Hepatocyte (in vitro differentiated cells): Measurements from ENCODE around the gene EPB41L4B. TPM values are rescaled to one million over a fixed set of nuclear protein-coding genes. Genes with fewer than 3 reads are reported as not detected.

ENCODE experiments used
- DNase-seq: peaks from one replicate; pipeline ENCODE4 v3.0.0-alpha.2; 2016; ENCODE audit warnings: low spot score
- H2AFZ ChIP-seq: fragments of 200-600 bp; sonication (generic); 2 replicates; pipeline ENCODE4 v1.6.0; 2016; ENCODE audit warnings: antibody characterized with exemption, mild to moderate bottlenecking
- H3K27ac ChIP-seq: fragments of 200-600 bp; sonication (generic); 2 replicates; pipeline ENCODE4 v1.5.1; 2016; ENCODE audit warnings: mild to moderate bottlenecking
- H3K27me3 ChIP-seq: fragments of 200-600 bp; sonication (generic); 2 replicates; pipeline ENCODE4 v1.6.1; 2016
- H3K36me3 ChIP-seq: fragments of 200-600 bp; sonication (generic); replicated peaks from 2 replicates; pipeline ENCODE4 v1.5.1; 2016; ENCODE audit warnings: low read depth; ENCODE audit not compliant: insufficient read depth
- H3K4me1 ChIP-seq: fragments of 200-600 bp; sonication (generic); 2 replicates; pipeline ENCODE4 v1.5.1; 2016; ENCODE audit warnings: mild to moderate bottlenecking, moderate library complexity; ENCODE audit not compliant: insufficient read depth
- H3K4me2 ChIP-seq: fragments of 200-600 bp; sonication (generic); 2 replicates; pipeline ENCODE4 v1.6.0; 2016
- H3K4me3 ChIP-seq: fragments of 200-600 bp; sonication (generic); 2 replicates; pipeline ENCODE4 v1.5.1; 2016; ENCODE audit warnings: mild to moderate bottlenecking
- H3K79me2 ChIP-seq: fragments of 200-600 bp; sonication (generic); 2 replicates; pipeline ENCODE4 v1.6.0; 2017; ENCODE audit warnings: mild to moderate bottlenecking
- H3K9me2 ChIP-seq: fragments of 200-600 bp; sonication (generic); replicated peaks from 2 replicates; pipeline ENCODE4 v1.6.0; 2017; ENCODE audit warnings: mild to moderate bottlenecking; ENCODE audit not compliant: insufficient read depth
- H3K9me3 ChIP-seq: fragments of 200-600 bp; sonication (generic); 2 replicates; pipeline ENCODE4 v1.5.1; 2016; ENCODE audit warnings: low read depth, mild to moderate bottlenecking
- H4K20me1 ChIP-seq: fragments of 200-600 bp; sonication (generic); 2 replicates; pipeline ENCODE4 v1.6.0; 2016; ENCODE audit warnings: mild to moderate bottlenecking; ENCODE audit not compliant: insufficient read depth, poor library complexity, severe bottlenecking
- CTCF ChIP-seq: fragments of 200-600 bp; sonication (generic); IDR thresholded peaks from 2 replicates; pipeline ENCODE4 v1.5.1; 2016; ENCODE audit warnings: antibody characterized with exemption, mild to moderate bottlenecking; ENCODE audit not compliant: poor library complexity
- EZH2 ChIP-seq: fragments of 200-600 bp; sonication (generic); IDR thresholded peaks from 2 replicates; pipeline ENCODE4 v1.6.1; 2016; ENCODE audit warnings: antibody characterized with exemption, mild to moderate bottlenecking, borderline replicate concordance
- EZH2phosphoT487 ChIP-seq: fragments of 200-600 bp; sonication (generic); IDR thresholded peaks from one replicate; pipeline ENCODE4 v1.6.1; 2018; ENCODE audit warnings: antibody characterized with exemption, mild to moderate bottlenecking, low read depth, moderate library complexity; ENCODE audit not compliant: unreplicated experiment, severe bottlenecking
- WGBS: methylation state at CpG from one replicate; pipeline ENCODE4 v1.1.6; 2016; ENCODE audit warnings: low lambda C conversion rate; ENCODE audit errors: missing lambda C conversion rate; 5-methylcytosine and 5-hydroxymethylcytosine counted together
- polyA plus RNA-seq: library from polyadenylated mRNA; unstranded; fragments of >200 nt; fragmentation: Nextera tagmentation; extraction: Ambion mirVana; gene quantifications from 2 replicates; pipeline ENCODE4 v1.2.1, GENCODE V29; 2016
- total RNA-seq: library from RNA; depleted of rRNA; stranded (reverse); fragments of >200 nt; gene quantifications from 2 replicates; pipeline ENCODE4 v1.2.3, GENCODE V29; 2014

The EPB41L4B gene
- total and polyA plus RNA-seq, 2 experiments from 2014 or later: 11.1 to 20.6 TPM

DNA sequence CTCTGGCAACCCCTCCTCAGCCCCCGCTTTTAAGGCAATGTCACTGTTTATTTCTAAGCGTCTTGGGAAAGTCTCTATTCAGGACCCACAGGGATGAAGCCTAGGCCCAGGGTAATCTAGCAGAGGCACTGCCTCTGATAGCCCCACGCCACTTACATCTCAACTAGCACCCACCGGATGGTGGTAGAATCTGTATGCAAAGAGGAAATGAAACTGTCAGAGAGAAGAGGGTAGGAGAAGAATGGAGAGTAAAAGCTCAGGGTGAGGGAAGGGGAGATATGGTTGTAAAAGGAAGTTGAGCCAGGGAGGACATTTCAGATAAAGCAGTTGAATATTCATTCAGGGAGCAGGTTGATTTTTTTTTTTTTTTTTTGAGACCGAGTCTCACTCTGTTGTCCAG lies 156.8 kb downstream of the EPB41L4B start:
- Histone ChIP-seq H3K4me1 (no peaks in the 10 kb centered on the region), H3K79me2 (no peaks in the 10 kb centered on the region), H3K27me3 (peaks cover 23% of the 10 kb centered on the region), H3K4me2 (no peak overlapping the region), H3K27ac (no peak overlapping the region), H3K9me2 (no peaks in the 10 kb centered on the region), H4K20me1 (no peaks in the 10 kb centered on the region), H3K36me3 (no peaks in the 10 kb centered on the region), H3K9me3 (no peaks in the 10 kb centered on the region), H3K4me3 (no peak overlapping the region), H2AFZ (no peak overlapping the region)
- TF ChIP-seq CTCF: no peak
- TF ChIP-seq EZH2phosphoT487: no peak
- TF ChIP-seq EZH2: no peak
- no peak for DNase-seq
- WGBS: 93% methylated on average over 5 of the region's 5 CpGs

DNA sequence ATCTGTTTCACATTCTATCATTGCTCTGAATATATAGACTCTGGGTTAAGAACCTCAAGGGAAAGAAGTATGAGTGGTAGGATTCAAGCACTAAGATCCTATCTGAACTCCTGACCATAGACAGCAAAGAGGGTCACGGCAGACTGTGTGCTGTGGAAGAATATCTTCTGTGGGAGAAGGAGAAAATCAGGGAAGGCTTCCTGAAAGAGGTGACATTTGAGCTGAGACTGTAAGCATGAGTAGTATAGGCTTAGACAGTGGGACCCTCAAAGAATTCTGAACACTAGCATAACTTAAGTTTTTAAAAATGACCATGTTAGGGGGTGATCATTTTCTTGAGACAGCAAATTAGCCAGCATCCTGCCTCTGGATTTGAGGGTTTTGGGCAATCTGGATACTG lies 157.7 kb downstream of the EPB41L4B start:
- no peaks in the 10 kb centered on the region for H3K79me2 ChIP-seq
- H3K4me1 ChIP-seq: no peaks in the 10 kb centered on the region
- H4K20me1 ChIP-seq: no peaks in the 10 kb centered on the region
- H3K9me2 ChIP-seq: no peaks in the 10 kb centered on the region
- H3K4me3 ChIP-seq: no peak overlapping the region
- TF ChIP-seq EZH2phosphoT487 (no peak), EZH2 (no peak), CTCF (no peak)
- H3K27me3 ChIP-seq: peaks cover 22% of the 10 kb centered on the region
- H3K36me3 ChIP-seq: no peaks in the 10 kb centered on the region
- WGBS: 87% methylated on average over 1 of the region's 1 CpG
- H3K4me2 ChIP-seq: no peak overlapping the region
- peak overlapping the region; percentile 60 for H3K27ac ChIP-seq
- H3K9me3 ChIP-seq: no peaks in the 10 kb centered on the region
- no peak for DNase-seq
- no peak overlapping the region for H2AFZ ChIP-seq

DNA sequence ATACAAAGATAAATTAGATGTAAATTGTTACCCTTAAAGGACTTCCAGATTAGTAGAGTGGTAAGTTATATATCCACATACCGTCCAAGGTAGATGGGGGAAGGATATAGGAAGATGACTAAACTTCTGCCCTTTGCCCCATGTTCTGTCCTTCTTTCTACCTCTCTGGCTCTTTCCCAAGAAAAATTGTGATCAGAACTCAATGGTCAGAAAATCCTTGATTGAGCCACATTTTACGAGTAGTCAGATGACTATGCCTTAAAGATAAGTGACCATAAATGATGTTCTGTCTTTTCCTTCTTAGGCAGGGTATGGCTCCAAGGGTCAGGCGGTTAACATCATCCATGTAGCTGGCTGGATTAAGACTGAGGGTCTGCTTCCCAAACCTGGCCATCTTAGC lies 158.2 kb downstream of the EPB41L4B start:
- peak; percentile 25 for DNase-seq
- Histone ChIP-seq H3K27me3 (peaks cover 16% of the 10 kb centered on the region), H2AFZ (no peak overlapping the region), H3K36me3 (no peaks in the 10 kb centered on the region), H3K9me2 (no peaks in the 10 kb centered on the region), H3K79me2 (no peaks in the 10 kb centered on the region), H3K4me3 (no peak overlapping the region), H3K27ac (peak overlapping the region; percentile 60), H3K4me2 (no peak overlapping the region), H3K4me1 (no peaks in the 10 kb centered on the region), H4K20me1 (no peaks in the 10 kb centered on the region), H3K9me3 (no peaks in the 10 kb centered on the region)
- no peak for TF ChIP-seq EZH2
- no peak for TF ChIP-seq EZH2phosphoT487
- TF ChIP-seq CTCF: no peak
- WGBS: 73% methylated on average over 3 of the region's 3 CpGs

- Histone ChIP-seq H3K79me2 (no peaks in the 10 kb centered on the region), H3K27ac (no peak overlapping the region), H3K4me1 (no peaks in the 10 kb centered on the region), H3K4me3 (no peak overlapping the region), H3K36me3 (no peaks in the 10 kb centered on the region), H3K27me3 (peaks cover 11% of the 10 kb centered on the region), H3K9me3 (no peaks in the 10 kb centered on the region), H2AFZ (no peak overlapping the region), H3K9me2 (no peaks in the 10 kb centered on the region), H3K4me2 (no peak overlapping the region), H4K20me1 (no peaks in the 10 kb centered on the region)
- TF ChIP-seq EZH2: no peak
- WGBS: 96% methylated on average over 3 of the region's 3 CpGs
- DNase-seq: no peak
Observed at GRCh38 chr9:109161471-109161870, 159.4 kb downstream of the EPB41L4B start.
